Inflammatory macrophage (primary cell): ENCODE results near the gene NIP7.
A peak's percentile ranks its signal among the peaks of the same experiment; 100 is the strongest.

Experiments used
- DNase-seq, 2 donors: peaks; one replicate each; pipeline ENCODE4 v3.0.0-alpha.2; 2020 to 2022

The NIP7 gene

DNA sequence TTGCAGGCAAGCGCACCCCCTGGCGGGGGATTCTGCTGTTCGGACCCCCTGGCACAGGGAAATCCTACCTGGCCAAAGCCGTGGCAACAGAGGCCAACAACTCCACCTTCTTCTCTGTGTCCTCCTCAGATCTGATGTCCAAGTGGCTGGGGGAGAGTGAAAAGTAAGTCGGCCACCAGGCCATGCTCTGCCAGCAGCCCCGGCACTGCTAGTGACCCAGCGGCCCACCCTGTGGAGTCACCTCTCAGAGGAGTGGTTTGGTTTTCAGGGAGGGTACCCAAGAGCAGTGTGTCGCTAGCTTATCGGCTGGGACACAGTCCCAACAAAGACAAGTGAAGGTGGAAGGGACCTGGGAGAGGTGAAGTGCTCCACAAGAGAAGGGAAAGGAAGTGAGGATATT is 20.2 kb upstream of the NIP7 start:
- no peak for DNase-seq

GRCh38 chr16:69319826-69320739 is 19.5 kb upstream of the NIP7 start:
- no peak for DNase-seq

GRCh38 chr16:69320740-69321073 is 18.9 kb upstream of the NIP7 start:
- no peak for DNase-seq

- no peak for DNase-seq
These were observed 18.5 kb upstream of the NIP7 start for GRCh38 chr16:69321080-69321479.

GRCh38 chr16:69322343-69322742 is 17.2 kb upstream of the NIP7 start:
- DNase-seq: no peak

- no peak for DNase-seq
These were observed 16.2 kb upstream of the NIP7 start for GRCh38 chr16:69323415-69323814.

- DNase-seq: peak; percentile 72 to 73
These were observed 15.5 kb upstream of the NIP7 start for GRCh38 chr16:69324013-69324531.

DNA sequence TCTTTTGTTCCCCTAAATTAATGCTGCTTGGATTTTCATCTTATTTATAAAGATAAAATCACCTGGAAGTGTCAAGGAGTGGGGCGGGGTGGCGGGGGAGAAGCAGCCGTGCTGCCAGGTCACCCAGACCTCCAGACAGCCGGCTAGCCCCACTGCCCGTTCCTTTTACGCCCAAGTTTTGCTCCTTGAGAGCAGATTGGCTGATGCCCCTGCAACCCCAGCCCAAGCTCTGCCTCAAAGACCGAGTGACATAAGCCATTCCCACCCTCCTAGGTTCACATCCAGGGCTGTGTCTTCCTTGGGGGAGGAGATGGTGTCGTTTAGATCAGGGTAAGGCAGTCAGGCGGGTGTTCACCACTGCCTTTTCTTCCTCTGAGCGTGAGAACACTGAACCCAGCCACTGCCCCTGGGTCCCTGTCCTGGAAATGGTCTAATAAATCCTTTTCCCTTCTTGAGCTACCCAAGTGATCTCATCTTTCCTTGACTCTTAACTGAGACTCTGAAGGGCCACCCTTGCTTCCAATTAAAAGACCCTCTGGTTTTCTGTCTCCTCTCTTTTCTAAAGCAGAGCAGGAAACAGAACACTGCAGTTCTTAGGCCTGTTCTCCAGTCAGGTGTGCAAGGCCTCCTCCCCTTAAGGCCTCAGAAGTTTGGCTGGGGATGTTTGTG is 14.9 kb upstream of the NIP7 start:
- no peak for DNase-seq

DNA sequence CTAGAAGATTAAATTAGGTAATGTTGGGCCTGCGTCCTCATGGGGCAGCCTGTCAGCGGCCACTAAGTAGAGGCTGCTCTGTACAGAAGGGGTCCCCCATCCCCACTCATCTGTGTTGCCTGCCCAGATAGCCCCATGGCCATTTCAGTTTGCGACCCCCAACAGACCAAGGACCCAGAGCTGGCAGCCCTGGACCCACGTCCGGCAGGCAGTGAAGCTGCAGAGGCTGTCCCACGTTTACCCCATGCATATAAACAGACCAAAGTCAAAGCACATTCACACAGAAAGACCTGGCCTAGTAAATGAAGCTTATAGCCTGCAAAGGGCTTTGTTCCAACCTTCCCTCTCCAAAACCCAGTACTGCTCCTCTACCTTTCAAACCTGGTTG is 13.8 kb upstream of the NIP7 start:
- no peak for DNase-seq

- DNase-seq: no peak
These were observed 13.2 kb upstream of the NIP7 start for GRCh38 chr16:69326172-69326873.

- no peak for DNase-seq
These were observed 11.8 kb upstream of the NIP7 start for GRCh38 chr16:69327585-69328310.

- no peak for DNase-seq
These were observed 10.7 kb upstream of the NIP7 start for GRCh38 chr16:69328854-69329316.

GRCh38 chr16:69329369-69330285 is 9.9 kb upstream of the NIP7 start:
- peak in 1 of 2 donors; percentile 24 for DNase-seq

- DNase-seq: peak; percentile 92 to 94
These were observed 9.1 kb upstream of the NIP7 start, which contains the start of gene PDF for GRCh38 chr16:69330286-69331109. TSS of gene PDF (minus strand) at chr16:69330588. CDS start at chr16:69330570, 18 bp downstream.

GRCh38 chr16:69334696-69335095 is 4.9 kb upstream of the NIP7 start:
- no peak for DNase-seq

DNA sequence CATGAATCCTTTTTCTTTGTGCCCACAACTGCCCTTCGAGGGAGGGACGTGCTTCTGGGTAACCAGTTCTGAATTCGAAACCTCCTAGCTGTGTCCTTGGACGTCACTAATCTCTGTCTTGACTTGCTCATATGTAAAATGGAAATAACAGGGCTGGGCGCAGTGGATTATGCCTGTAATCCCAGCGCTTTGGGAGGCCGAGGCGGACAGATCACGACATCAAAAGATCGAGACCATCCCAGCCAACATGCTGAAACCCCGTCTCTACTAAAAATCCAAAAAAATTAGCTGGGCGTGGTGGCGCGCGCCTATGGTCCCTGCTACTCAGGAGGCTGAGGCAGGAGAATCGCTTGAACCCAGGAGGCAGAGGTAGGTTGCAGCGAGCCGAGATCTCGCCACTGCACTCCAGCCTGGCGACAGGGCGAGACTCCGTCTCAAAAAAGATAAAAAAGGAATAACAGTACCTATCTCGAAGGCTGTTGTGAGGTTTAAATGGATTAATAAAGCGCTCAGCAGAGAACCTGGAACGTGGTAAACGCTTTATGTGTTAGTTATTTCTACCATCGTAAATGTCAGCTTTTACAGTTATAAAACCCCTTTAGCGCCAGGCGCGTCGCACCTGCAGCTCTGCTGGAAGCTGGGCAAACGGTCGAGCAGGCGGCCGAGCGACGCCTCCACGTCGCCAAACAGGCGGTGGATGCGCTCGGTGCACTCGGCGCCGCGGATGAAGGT is 849 bp upstream of the NIP7 start:
- DNase-seq: no peak

GRCh38 chr16:69340095-69340644 is 598 bp downstream of the NIP7 start:
- DNase-seq: no peak

DNA sequence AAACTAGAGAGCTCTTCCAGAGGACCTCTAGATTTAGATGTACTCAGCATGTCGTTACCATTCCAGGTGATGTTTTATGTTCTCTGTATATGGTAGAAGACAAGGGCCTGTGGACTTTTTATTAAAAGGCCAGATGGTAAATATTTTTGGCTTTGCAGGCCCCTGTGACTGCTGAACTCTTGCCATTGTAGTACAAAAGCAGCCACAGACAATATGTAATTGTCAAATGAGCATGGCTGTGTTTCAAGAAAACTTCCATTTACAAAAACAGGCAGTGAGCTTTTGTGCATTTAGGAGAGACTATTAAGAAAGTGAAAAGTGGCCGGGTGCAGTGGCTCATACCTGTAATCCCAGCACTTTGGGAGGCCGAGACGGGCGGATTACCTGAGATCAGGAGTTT is 4.6 kb downstream of the NIP7 start:
- DNase-seq: no peak

- DNase-seq: peak; percentile 58 to 79
These were observed 6.4 kb downstream of the NIP7 start for GRCh38 chr16:69345923-69346322.
